Measurements from ENCODE around the gene GPR35. TPM values are rescaled to one million over a fixed set of nuclear protein-coding genes. Genes with fewer than 3 reads are reported as not detected.

GPR35 gene
- total RNA-seq, 1 donor from 2014 or later, result 4.7 TPM

Other genes with a start within 250 kb of the GPR35 start
- gene GPC1, start 189.8 kb upstream of the GPR35 start, total RNA-seq, result 14.7 TPM
- 29.3 TPM for gene ANKMY1, start 67.5 kb upstream of the GPR35 start, total RNA-seq
- gene DUSP28, start 65.1 kb upstream of the GPR35 start, total RNA-seq, result 5.7 TPM
- 102 TPM for gene RNPEPL1, start 57.0 kb upstream of the GPR35 start, total RNA-seq
- gene CAPN10, start 38.7 kb upstream of the GPR35 start, total RNA-seq, result 37.2 TPM
- not detected for gene AQP12B, start 57.4 kb downstream of the GPR35 start, total RNA-seq
- gene AQP12A, start 66.4 kb downstream of the GPR35 start, total RNA-seq, result not detected
- 0.24 TPM for gene KIF1A, start 194.7 kb downstream of the GPR35 start, total RNA-seq
- not detected for gene AGXT, start 243.3 kb downstream of the GPR35 start, total RNA-seq

Data from lower lobe of right lung (tissue), 1 donor.